ENCODE measurements around the gene FOXC2.

DNA sequence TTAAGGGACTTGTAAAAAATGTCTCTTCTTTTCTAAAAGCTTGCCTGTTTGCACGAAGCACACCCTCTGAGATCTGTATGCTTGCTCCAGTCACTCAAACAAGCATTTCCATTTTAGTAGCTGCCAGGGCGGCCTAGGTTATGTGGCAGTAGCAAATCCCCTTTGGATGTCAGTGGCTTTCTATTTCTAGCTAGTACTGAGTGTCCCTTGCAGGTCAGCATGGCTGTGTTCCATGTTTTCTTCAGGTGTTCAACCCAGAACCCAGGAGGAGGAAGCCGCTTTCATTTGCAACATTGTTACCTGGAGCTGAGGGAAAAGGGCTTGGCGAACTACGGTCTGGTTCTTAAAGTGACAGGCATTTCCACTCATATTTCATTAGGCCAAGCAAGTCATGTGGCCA is 48.1 kb downstream of the FOXC2 start:
- TF ChIP-seq POLR2A (IDR thresholded peaks at IDR 0.05; ENCODE audit: low read depth, low read length) = no peak
- TF ChIP-seq TAF1 (IDR thresholded peaks at IDR 0.05; ENCODE audit: borderline replicate concordance, low read depth, low read length) = no peak
